ENCODE data around the gene PTPN6.

PTPN6 gene

DNA sequence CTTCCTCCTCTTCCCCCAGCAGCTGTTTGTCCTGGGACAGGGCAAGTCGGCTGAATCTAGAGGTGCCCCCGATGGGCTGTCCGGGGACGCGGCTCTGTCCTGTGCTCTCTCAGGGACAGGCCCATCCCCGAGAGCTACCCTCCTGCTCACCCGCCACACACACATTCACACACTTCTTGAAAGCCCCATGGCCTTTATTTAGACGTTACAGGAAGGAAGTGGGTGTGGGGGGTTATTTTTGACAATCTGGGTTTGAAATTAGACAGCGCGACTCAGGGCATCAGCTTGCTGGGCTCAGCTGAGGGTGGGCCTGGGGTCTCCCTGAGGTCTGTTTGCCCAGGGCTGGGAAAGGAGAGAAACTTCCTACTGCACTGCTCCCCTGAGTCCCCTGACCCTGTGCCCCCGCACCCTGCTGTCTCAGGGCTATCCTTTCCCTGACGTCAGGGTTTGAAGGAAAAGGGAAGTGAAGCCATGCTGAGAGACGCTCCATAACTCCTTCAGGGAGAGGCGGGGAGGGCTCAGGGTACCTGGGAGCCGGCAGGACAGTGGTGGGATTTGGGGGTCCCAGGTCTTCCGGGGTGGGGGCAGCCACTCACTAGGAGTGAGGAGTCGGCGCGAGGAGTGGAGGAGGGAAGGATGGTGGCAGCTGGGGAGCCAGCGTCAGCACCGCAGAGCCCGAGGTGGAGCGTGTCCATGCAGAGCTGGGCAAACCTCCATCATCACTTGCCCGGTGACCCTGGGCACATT lies 8.1 kb downstream of the PTPN6 start:
- H3K79me2 ChIP-seq (ENCODE audit: control insufficient read depth, insufficient read depth, low read length, unreplicated experiment): no peaks in the 10 kb centered on the region
- H3K27ac ChIP-seq (ENCODE audit: low read depth, low read length): no peak overlapping the region
- no peaks in the 10 kb centered on the region for H3K27me3 ChIP-seq (ENCODE audit: insufficient read depth, low read length)
- H2AFZ ChIP-seq (ENCODE audit: low read length, unreplicated experiment): no peak overlapping the region
- H3K4me1 ChIP-seq (ENCODE audit: control insufficient read depth, insufficient read depth, low read length, unreplicated experiment): peaks cover 19% of the 10 kb centered on the region
- H3K4me3 ChIP-seq (ENCODE audit: low read depth, low read length): no peak overlapping the region
- no peaks in the 10 kb centered on the region for H3K36me3 ChIP-seq (ENCODE audit: insufficient read depth, low read length)

DNA sequence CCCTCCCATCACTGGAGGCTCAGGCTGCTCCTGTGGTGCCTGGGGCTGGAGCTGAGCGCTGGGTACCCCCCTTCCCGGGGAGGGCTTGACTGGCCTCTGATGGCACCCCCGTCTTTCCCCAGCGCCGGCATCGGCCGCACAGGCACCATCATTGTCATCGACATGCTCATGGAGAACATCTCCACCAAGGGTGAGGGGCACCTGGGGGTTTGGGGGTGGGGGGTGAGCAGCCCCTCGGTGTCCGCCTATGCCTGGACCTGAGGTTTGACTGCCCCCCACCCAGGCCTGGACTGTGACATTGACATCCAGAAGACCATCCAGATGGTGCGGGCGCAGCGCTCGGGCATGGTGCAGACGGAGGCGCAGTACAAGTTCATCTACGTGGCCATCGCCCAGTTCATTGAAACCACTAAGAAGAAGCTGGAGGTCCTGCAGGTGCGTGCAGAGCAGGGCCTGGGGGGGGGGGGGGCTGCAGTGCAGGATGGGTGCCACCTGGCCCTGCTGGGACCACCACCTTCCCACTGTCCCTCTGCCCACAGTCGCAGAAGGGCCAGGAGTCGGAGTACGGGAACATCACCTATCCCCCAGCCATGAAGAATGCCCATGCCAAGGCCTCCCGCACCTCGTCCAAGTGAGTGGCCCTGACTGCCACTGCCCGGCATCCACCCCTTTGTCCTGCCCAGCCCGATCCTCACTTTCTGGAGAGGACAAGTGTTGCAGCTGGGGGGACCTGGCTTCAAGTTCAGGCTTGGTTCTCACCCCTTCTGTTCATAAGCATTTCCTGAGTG lies 8.8 kb downstream of the PTPN6 start:
- Histone ChIP-seq H3K4me1 (ENCODE audit: control insufficient read depth, insufficient read depth, low read length, unreplicated experiment) (peaks cover 19% of the 10 kb centered on the region), H2AFZ (ENCODE audit: low read length, unreplicated experiment) (no peak overlapping the region), H3K79me2 (ENCODE audit: control insufficient read depth, insufficient read depth, low read length, unreplicated experiment) (no peaks in the 10 kb centered on the region), H3K4me3 (ENCODE audit: low read depth, low read length) (no peak overlapping the region), H3K36me3 (ENCODE audit: insufficient read depth, low read length) (no peaks in the 10 kb centered on the region), H3K27me3 (ENCODE audit: insufficient read depth, low read length) (no peaks in the 10 kb centered on the region), H3K27ac (ENCODE audit: low read depth, low read length) (no peak overlapping the region)

DNA sequence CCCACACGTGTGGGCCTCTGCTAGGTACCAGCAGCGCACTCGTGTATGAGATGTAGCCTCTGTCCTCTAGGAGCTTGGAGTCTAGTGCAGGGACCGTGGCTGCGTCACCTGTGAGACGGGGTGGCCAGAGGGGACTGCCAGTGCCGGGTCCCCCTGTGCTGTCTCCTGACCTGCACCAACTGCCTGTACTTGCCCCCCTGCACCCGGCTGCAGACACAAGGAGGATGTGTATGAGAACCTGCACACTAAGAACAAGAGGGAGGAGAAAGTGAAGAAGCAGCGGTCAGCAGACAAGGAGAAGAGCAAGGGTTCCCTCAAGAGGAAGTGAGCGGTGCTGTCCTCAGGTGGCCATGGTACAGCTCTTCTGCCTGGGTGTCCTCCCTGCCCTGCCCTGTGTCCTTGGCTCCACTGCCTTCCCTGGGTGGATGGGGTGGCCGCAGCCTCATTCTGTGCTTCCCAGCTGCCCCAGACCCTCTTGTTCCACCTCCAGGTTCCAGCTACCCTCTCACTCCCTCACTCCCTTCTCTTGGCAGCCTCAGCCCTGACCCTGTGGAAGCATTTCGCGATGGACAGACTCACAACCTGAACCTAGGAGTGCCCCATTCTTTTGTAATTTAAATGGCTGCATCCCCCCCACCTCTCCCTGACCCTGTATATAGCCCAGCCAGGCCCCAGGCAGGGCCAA lies 9.6 kb downstream of the PTPN6 start:
- no peaks in the 10 kb centered on the region for H3K36me3 ChIP-seq (ENCODE audit: insufficient read depth, low read length)
- peak overlapping the region; percentile 51 for H2AFZ ChIP-seq (ENCODE audit: low read length, unreplicated experiment)
- peak overlapping the region; percentile 87 for H3K27ac ChIP-seq (ENCODE audit: low read depth, low read length)
- H3K27me3 ChIP-seq (ENCODE audit: insufficient read depth, low read length): no peaks in the 10 kb centered on the region
- H3K4me3 ChIP-seq (ENCODE audit: low read depth, low read length): peak overlapping the region; percentile 60
- no peaks in the 10 kb centered on the region for H3K79me2 ChIP-seq (ENCODE audit: control insufficient read depth, insufficient read depth, low read length, unreplicated experiment)
- H3K4me1 ChIP-seq (ENCODE audit: control insufficient read depth, insufficient read depth, low read length, unreplicated experiment): peaks cover 19% of the 10 kb centered on the region

DNA sequence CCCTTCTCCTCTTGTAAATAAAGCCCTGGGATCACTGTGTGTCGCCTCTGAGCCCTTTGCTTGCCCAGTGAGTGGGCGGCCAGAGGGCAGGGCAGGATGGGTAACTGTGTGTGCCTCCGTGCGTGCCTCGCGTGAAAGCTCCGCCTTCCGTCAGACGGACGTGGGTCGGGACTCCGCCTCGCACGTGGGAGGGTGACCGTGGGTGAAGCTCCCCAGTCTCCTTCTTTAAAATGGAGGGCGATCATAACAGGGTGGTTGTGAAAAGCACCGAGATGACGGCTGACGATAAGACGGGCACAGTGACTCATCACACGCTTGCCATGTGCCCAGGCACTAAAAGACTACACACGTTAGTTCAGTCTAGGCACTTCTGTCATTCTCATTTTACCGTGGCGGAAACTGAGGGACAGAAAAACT lies 10.1 kb downstream of the PTPN6 start:
- Histone ChIP-seq H3K4me1 (ENCODE audit: control insufficient read depth, insufficient read depth, low read length, unreplicated experiment) (peaks cover 19% of the 10 kb centered on the region), H3K27me3 (ENCODE audit: insufficient read depth, low read length) (no peaks in the 10 kb centered on the region), H3K79me2 (ENCODE audit: control insufficient read depth, insufficient read depth, low read length, unreplicated experiment) (no peaks in the 10 kb centered on the region), H3K36me3 (ENCODE audit: insufficient read depth, low read length) (peaks cover 2% of the 10 kb centered on the region; the same call in 1 of the 2 replicates), H2AFZ (ENCODE audit: low read length, unreplicated experiment) (peak overlapping the region; percentile 51), H3K27ac (ENCODE audit: low read depth, low read length) (peak overlapping the region; percentile 87), H3K4me3 (ENCODE audit: low read depth, low read length) (peak overlapping the region; percentile 60)

DNA sequence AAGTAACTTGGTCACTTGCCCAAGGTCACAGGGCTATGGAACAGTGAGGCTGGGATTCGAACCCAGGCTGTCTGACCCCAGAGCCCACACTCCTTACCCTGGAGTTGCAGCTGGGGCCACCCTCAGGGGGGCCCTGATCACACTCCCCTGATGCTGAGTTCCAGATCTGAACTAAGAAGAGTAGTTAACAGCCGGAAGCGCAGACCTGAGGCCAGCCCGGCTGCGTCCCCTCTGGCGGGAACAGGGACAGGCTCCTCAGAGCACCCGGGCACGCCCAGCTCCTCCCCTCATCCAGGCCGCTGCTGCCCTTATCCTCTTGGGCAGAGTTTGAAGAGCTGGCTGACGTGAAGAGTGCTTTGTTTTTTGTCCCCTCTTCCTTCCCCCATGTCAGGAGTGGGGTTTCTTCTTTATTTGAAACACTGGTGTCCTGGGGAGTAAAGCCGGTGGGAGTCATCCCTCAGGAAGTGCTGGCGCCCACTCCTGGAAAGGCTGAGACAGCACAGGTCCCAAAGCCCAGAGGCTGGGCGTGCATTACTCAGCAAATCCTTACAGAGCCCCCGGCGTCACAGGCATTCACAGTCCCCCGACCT lies 10.6 kb downstream of the PTPN6 start:
- Histone ChIP-seq H2AFZ (ENCODE audit: low read length, unreplicated experiment) (peak overlapping the region; percentile 51), H3K27ac (ENCODE audit: low read depth, low read length) (peak overlapping the region; percentile 87), H3K36me3 (ENCODE audit: insufficient read depth, low read length) (peaks cover 4% of the 10 kb centered on the region; the same call in 1 of the 2 replicates), H3K27me3 (ENCODE audit: insufficient read depth, low read length) (no peaks in the 10 kb centered on the region), H3K4me1 (ENCODE audit: control insufficient read depth, insufficient read depth, low read length, unreplicated experiment) (peaks cover 19% of the 10 kb centered on the region), H3K4me3 (ENCODE audit: low read depth, low read length) (peak overlapping the region; percentile 60), H3K79me2 (ENCODE audit: control insufficient read depth, insufficient read depth, low read length, unreplicated experiment) (no peaks in the 10 kb centered on the region)

DNA sequence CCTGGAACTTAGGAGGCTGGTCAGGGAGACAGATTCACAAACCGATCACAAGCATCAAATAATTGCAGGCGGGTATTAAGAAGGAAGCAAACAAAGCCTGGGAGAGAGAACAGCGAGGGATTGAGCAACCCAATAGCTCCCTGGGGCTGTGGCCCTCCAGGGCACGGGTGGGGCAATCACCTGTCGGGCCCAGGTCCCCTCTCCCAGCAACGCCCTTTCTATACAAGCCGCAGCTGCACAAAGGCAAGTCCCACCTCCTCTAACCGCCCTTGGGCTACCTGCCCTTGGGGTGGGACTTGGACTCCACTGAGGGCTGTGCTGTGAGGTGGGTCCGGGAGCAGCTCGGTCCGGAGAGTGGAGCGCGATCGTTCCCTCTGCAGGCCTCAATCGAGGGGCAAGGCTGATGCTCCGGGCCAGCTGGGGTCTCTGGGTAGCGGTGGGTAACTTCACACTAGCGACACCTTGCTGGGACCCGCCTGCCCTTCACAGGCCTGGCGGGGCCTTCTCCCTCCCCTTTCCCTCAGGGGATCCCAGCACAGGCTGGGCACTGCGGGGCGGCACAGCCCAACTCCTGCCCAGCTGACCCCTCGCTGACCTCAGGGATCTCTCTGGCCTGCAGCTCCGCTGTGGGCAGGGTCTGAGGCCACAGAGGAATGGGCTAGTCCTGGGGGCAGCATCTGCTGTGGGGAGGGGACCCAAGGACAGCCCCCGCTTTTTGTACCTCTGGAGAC lies 11.3 kb downstream of the PTPN6 start:
- H3K27ac ChIP-seq (ENCODE audit: low read depth, low read length): peak overlapping the region; percentile 87
- H3K36me3 ChIP-seq (ENCODE audit: insufficient read depth, low read length): peaks cover 4% of the 10 kb centered on the region; the same call in 1 of the 2 replicates
- H3K79me2 ChIP-seq (ENCODE audit: control insufficient read depth, insufficient read depth, low read length, unreplicated experiment): peaks cover under 1% of the 10 kb centered on the region
- peak overlapping the region; percentile 60; the same call in 1 of the 2 replicates for H3K4me3 ChIP-seq (ENCODE audit: low read depth, low read length)
- peak overlapping the region; percentile 51 for H2AFZ ChIP-seq (ENCODE audit: low read length, unreplicated experiment)
- peaks cover 19% of the 10 kb centered on the region for H3K4me1 ChIP-seq (ENCODE audit: control insufficient read depth, insufficient read depth, low read length, unreplicated experiment)
- H3K27me3 ChIP-seq (ENCODE audit: insufficient read depth, low read length): no peaks in the 10 kb centered on the region

DNA sequence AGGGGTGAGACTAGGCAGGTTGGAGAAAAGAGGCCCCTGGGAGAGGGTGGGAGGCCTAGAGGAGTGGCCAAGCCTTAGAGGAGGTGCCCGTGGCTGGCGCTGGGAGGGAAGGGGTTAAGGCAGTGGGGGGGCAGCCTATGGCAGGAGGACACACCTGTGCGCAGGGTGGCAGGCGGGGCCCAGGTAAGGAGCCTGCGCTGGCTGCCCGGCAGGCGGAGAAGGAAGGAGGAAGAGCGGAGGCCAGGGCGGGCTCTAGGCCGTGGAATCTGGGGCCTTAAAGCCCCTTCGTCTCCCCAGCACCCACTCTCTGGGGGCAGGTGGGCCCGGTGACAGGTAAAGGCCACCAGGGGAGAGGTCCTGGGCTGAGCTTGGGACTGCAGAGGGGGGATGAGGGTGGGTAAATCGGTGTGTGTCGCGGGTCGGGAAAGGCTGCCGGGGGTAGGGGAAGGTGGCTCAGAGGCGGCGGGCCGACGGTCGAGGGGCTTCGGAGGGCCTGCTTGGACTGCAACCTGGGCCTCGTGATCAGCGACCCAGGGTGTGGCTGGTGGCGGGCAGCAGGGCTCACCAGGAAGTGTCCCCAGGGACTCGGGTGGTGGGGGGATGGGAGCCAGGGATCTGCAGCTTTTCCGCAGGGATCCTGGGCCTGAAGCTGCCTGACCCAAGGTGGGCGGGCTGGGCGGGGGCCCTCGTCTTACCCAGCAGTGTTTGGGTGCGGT lies 12.0 kb downstream of the PTPN6 start:
- Histone ChIP-seq H3K4me3 (ENCODE audit: low read depth, low read length) (no peak overlapping the region), H3K36me3 (ENCODE audit: insufficient read depth, low read length) (peaks cover 4% of the 10 kb centered on the region; the same call in 1 of the 2 replicates), H2AFZ (ENCODE audit: low read length, unreplicated experiment) (no peak overlapping the region), H3K27ac (ENCODE audit: low read depth, low read length) (no peak overlapping the region), H3K4me1 (ENCODE audit: control insufficient read depth, insufficient read depth, low read length, unreplicated experiment) (peaks cover 19% of the 10 kb centered on the region), H3K79me2 (ENCODE audit: control insufficient read depth, insufficient read depth, low read length, unreplicated experiment) (peaks cover 7% of the 10 kb centered on the region), H3K27me3 (ENCODE audit: insufficient read depth, low read length) (no peaks in the 10 kb centered on the region)

DNA sequence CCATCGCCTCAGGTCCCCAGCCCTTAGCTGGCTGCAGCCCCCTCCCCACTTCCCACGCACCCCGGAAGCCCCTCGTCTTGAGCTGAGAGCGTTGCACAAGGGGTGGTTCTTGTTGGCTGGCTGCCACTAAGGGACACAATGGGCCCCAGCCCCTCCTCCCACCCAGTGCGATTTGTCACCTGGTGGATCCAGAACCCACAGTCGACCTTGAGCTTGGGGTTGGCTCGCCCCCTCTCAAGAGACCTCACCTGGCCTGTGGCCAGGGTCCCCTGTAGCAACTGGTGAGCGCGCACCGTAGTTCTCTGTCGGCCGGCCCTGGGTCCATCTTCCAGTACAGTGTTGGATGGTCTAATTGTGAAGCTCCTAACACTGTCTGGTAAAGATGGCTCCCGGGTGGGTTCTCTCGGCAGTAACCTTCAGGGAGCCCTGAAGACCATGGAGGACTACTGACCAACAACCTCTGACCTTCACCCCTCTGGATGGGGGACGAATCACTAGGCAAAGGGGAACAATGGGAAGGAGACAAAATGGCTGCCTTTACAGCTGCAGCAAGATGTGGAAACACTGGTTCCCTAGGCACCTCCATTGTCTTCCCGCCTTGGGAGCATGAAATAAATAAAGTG lies 12.7 kb downstream of the PTPN6 start:
- peaks cover 22% of the 10 kb centered on the region for H3K4me1 ChIP-seq (ENCODE audit: control insufficient read depth, insufficient read depth, low read length, unreplicated experiment)
- H2AFZ ChIP-seq (ENCODE audit: low read length, unreplicated experiment): no peak overlapping the region

DNA sequence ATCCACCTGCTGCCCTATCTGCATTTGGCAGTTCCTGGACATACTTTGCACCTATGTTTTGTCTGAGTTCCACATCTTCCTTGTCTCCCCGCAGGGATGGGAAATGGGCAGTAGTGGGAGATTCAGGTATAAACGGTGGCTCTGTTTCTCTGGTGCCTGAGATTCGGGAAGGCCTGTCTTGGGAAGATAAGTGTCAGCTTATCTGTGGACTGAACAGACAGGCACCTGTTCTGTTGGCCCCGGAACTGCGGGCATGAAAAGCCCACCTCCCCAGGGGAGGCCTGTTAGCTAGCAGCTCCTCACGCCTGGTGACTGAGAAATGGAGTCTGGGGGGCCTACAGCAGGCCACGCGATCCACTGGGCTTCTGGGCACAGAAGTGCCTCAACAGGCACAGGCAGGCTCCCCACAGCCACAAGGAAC lies 13.5 kb downstream of the PTPN6 start:
- Histone ChIP-seq H3K27ac (ENCODE audit: low read depth, low read length) (peak overlapping the region; percentile 15; the same call in 1 of the 2 replicates), H3K79me2 (ENCODE audit: control insufficient read depth, insufficient read depth, low read length, unreplicated experiment) (peaks cover 21% of the 10 kb centered on the region), H3K36me3 (ENCODE audit: insufficient read depth, low read length) (peaks cover 12% of the 10 kb centered on the region; the same call in 1 of the 2 replicates), H3K4me1 (ENCODE audit: control insufficient read depth, insufficient read depth, low read length, unreplicated experiment) (peaks cover 27% of the 10 kb centered on the region), H2AFZ (ENCODE audit: low read length, unreplicated experiment) (no peak overlapping the region), H3K4me3 (ENCODE audit: low read depth, low read length) (no peak overlapping the region), H3K27me3 (ENCODE audit: insufficient read depth, low read length) (no peaks in the 10 kb centered on the region)

More for the DNA sequence above, 12.7 kb downstream of the PTPN6 start:
- Histone ChIP-seq H3K36me3 (ENCODE audit: insufficient read depth, low read length) (peaks cover 8% of the 10 kb centered on the region; the same call in 1 of the 2 replicates), H3K27me3 (ENCODE audit: insufficient read depth, low read length) (no peaks in the 10 kb centered on the region), H3K4me3 (ENCODE audit: low read depth, low read length) (no peak overlapping the region), H3K27ac (ENCODE audit: low read depth, low read length) (no peak overlapping the region), H3K79me2 (ENCODE audit: control insufficient read depth, insufficient read depth, low read length, unreplicated experiment) (peaks cover 14% of the 10 kb centered on the region)

Measured in ACC112 (cell line).